ENCODE measurements around the gene KCP.

KCP gene

DNA sequence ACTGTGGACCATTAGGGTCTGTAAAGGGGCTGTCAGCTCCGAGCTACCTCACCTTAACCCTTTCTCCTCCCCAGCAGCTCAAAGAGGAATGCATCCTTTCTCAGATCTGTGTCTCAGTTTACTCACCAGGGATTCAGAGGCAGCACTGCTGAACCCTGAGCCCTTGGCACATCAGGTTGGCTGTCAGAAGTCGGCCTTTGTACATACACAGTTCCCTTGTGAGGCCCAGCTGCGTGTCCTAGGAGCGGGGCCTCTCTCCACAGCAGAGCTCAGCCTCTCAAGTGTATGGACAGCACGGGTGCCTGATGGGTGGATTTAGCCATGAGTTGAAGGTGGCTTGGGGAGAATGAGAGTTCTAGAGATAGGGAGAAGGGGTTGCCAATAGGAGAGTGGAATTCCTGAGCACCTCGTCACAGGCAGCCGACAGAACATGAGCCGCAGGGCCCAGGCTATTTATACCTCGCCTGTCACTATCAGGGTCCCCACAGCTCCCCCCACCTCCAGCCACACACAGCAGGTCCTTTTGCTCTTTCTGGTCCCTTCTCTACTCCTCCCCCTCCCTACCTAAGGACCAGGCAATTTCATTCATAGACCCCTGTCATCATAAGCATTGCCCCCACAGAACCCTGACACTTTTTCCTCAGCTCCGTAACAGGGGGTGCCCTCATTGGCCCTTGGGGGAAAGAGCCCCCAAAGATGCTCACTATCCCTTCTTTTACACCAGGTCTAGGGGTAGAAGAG lies 82.4 kb downstream of the KCP start:
- no peak for DNase-seq (ENCODE audit: low spot score)

DNA sequence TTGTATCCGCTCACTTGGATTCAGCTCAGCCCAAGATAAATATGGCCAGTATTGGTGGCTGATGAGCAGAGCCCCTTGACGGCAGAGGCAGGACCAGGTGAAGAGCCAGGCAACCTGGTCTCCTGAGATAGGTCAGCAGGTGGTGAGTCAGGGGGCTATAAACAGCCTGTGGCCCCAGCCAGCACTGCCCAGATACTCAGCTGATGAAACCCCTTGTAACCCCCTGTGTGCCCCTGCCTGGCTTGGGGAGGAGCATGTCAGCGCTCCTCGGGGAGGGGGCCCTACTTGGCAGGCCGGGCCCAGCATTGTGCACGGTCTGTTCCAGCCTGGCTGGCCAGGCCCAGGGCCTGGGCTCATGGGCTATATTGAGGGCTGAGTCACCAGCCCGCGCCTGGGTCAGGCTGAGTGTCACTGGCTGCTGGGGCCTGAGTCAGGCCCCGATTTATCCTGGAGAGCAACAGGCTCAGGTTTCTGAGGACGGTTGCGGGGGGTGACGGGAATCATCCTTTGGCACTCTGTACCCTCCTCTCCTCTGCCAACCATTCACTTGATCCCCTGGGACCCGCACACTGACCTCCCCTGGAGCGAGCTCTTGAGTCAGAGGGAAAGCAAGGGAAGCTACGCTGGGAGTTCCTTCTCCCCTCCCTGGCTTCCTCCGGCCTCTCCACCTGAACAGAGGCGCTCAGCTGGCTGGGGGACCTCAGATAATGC lies 83.1 kb downstream of the KCP start:
- DNase-seq (ENCODE audit: low spot score) = no peak

DNA sequence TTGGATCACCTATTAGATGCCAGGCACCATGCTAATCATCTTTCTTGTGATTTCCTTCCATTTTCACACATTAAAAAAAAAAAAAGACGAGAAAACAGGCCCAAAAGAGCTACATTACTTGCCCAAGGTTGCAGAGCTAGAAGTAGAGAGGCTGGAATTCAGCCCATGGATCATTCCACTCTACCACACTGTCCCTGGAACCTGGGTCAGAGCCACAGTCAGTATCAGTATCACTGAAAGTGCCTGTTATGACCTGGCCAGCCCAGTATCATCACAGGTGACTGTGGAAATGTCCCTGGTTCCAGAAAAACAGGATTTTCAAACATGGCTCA lies 83.6 kb downstream of the KCP start:
- no peak for DNase-seq (ENCODE audit: low spot score)

All from HuH-7.5 (cell line).